ENCODE measurements around the gene NEK1.
"Not testable (repeated sequence)": the region's sequence is repeated elsewhere in the genome, so short reads cannot be mapped to it uniquely, and the experiment has no call there.

NEK1 gene

GRCh38 chr4:169510617-169511016 lies 101.8 kb downstream of the NEK1 start:
- Histone ChIP-seq H3K9me2 (replicated peaks; ENCODE audit: insufficient read depth, low read length) (no peaks in the 10 kb centered on the region), H3K9ac (ENCODE audit: low read length) (no peak overlapping the region)

DNA sequence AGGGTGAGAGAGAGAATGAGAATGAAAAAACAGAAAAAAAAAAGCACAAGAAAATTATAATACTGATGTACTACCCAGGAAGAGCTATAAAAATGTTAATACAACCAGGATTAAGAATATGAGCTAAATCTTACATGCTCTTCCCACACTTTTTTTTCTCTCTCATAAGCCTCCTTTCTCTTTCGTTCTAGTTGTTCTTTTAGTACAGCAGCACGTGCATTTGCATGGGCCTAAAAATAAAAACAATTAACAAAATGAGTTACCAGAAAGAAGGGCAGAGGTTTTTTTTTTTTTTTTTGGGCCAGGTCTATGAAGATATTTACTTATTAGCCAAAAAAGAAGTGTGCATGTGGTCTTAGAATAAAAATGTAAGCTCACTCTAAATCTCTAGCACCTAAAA lies 105.5 kb downstream of the NEK1 start:
- Histone ChIP-seq H4K20me1 (ENCODE audit: insufficient read depth, low read length) (no peaks in the 10 kb centered on the region), H3K9ac (ENCODE audit: low read length) (no peak overlapping the region), H3K4me1 (ENCODE audit: low read length) (no peaks in the 10 kb centered on the region), H3K4me2 (ENCODE audit: low read depth, low read length) (no peak overlapping the region), H3K27me3 (replicated peaks; ENCODE audit: insufficient read depth, low read length) (no peaks in the 10 kb centered on the region), H3K79me2 (ENCODE audit: low read length) (no peaks in the 10 kb centered on the region), H3K4me3 (ENCODE audit: low read length) (no peak overlapping the region), H3K36me3 (replicated peaks; ENCODE audit: insufficient read depth, low read length) (no peaks in the 10 kb centered on the region; the same call in 1 of the 2 replicates), H3K9me2 (replicated peaks; ENCODE audit: insufficient read depth, low read length) (no peaks in the 10 kb centered on the region), H3F3A (ENCODE audit: insufficient read depth, low read length) (no peaks in the 10 kb centered on the region; the same call in 1 of the 2 replicates), H3K9me3 (replicated peaks; ENCODE audit: insufficient read depth, low read length) (no peaks in the 10 kb centered on the region), H3K27ac (ENCODE audit: low read length) (no peak overlapping the region), H2AFZ (ENCODE audit: low read length) (no peak overlapping the region)
- DNase-seq: no peak
- TF ChIP-seq CTCF (IDR thresholded peaks at IDR 0.05; ENCODE audit: low read length) (no peak), EZH2phosphoT487 (IDR thresholded peaks at IDR 0.05; ENCODE audit: low read length) (no peak)

More at GRCh38 chr4:169510617-169511016, 101.8 kb downstream of the NEK1 start:
- H3K9me3 ChIP-seq (replicated peaks; ENCODE audit: insufficient read depth, low read length): no peaks in the 10 kb centered on the region
- TF ChIP-seq EZH2 (optimal IDR thresholded peaks at IDR 0.05; ENCODE audit: low read depth, low read length) (no peak), CTCF (IDR thresholded peaks at IDR 0.05; ENCODE audit: low read length) (no peak), EZH2phosphoT487 (IDR thresholded peaks at IDR 0.05; ENCODE audit: low read length) (no peak)
- no peaks in the 10 kb centered on the region for H3K27me3 ChIP-seq (replicated peaks; ENCODE audit: insufficient read depth, low read length)
- H3K4me2 ChIP-seq (ENCODE audit: low read depth, low read length): no peak overlapping the region
- no peaks in the 10 kb centered on the region for H3K79me2 ChIP-seq (ENCODE audit: low read length)
- H2AFZ ChIP-seq (ENCODE audit: low read length): no peak overlapping the region
- no peak overlapping the region for H3K27ac ChIP-seq (ENCODE audit: low read length)
- no peaks in the 10 kb centered on the region for H4K20me1 ChIP-seq (ENCODE audit: insufficient read depth, low read length)
- H3F3A ChIP-seq (ENCODE audit: insufficient read depth, low read length): no peaks in the 10 kb centered on the region
- no peaks in the 10 kb centered on the region for H3K4me1 ChIP-seq (ENCODE audit: low read length)
- no peak overlapping the region for H3K4me3 ChIP-seq (ENCODE audit: low read length)
- no peak for DNase-seq
- H3K36me3 ChIP-seq (replicated peaks; ENCODE audit: insufficient read depth, low read length): no peaks in the 10 kb centered on the region; the same call in 1 of the 2 replicates

DNA sequence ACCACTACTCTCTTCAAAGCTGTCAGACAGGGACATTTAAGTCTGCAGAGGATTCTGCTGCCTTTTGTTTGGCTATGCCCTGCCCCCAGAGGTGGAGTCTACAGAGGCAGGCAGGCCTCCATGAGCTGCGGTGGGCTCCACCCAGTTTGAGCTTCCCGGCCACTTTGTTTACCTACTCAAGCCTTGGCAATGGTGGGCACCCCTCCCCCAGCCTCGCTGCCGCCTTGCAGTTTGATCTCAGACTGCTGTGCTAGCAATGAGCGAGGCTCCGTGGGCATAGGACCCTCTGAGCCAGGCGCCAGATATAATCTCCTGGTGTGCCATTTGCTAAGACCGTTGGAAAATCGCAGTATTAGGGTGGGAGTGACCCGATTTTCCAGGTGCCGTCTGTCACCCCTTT lies 112.5 kb downstream of the NEK1 start:
- not testable (repeated sequence) for H3K27ac ChIP-seq (ENCODE audit: low read length); H2AFZ ChIP-seq (ENCODE audit: low read length); H3K9ac ChIP-seq (ENCODE audit: low read length); H3K9me2 ChIP-seq (replicated peaks; ENCODE audit: insufficient read depth, low read length); DNase-seq; H3K27me3 ChIP-seq (replicated peaks; ENCODE audit: insufficient read depth, low read length); H3K9me3 ChIP-seq (replicated peaks; ENCODE audit: insufficient read depth, low read length); H3K4me3 ChIP-seq (ENCODE audit: low read length); H3K4me1 ChIP-seq (ENCODE audit: low read length); H3K4me2 ChIP-seq (ENCODE audit: low read depth, low read length); H3K79me2 ChIP-seq (ENCODE audit: low read length); H3F3A ChIP-seq (ENCODE audit: insufficient read depth, low read length); H4K20me1 ChIP-seq (ENCODE audit: insufficient read depth, low read length); H3K36me3 ChIP-seq (replicated peaks; ENCODE audit: insufficient read depth, low read length)

DNA sequence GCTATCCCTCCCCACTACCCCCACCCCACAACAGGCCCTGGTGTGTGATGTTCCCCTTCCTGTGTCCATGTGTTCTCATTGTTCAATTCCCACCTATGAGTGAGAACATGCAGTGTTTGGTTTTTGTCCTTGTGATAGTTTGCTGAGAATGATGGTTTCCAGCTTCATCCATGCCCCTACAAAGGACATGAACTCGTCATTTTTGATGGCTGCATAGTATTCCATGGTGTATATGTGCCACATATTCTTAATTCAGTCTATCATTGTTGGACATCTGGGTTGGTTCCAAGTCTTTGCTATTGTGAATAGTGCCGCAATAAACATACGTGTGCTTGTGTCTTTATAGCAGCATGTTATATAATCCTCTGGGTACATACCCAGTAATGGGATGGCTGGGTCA lies 118.1 kb downstream of the NEK1 start:
- not testable (repeated sequence) for H3K27me3 ChIP-seq (replicated peaks; ENCODE audit: insufficient read depth, low read length); H3K4me3 ChIP-seq (ENCODE audit: low read length); H3F3A ChIP-seq (ENCODE audit: insufficient read depth, low read length); H3K4me1 ChIP-seq (ENCODE audit: low read length); H3K9ac ChIP-seq (ENCODE audit: low read length); H3K27ac ChIP-seq (ENCODE audit: low read length); H3K79me2 ChIP-seq (ENCODE audit: low read length); DNase-seq; H4K20me1 ChIP-seq (ENCODE audit: insufficient read depth, low read length); H3K9me2 ChIP-seq (replicated peaks; ENCODE audit: insufficient read depth, low read length); H3K9me3 ChIP-seq (replicated peaks; ENCODE audit: insufficient read depth, low read length); H3K36me3 ChIP-seq (replicated peaks; ENCODE audit: insufficient read depth, low read length); H3K4me2 ChIP-seq (ENCODE audit: low read depth, low read length); H2AFZ ChIP-seq (ENCODE audit: low read length)

Measured in MM.1S (cell line).